Activated CD8-positive, alpha-beta memory T cell treated with anti-CD3 and anti-CD28 coated beads for 1 hour (primary cell): ENCODE results near the gene CRPPA.

Source experiments
- DNase-seq, 2 donors: peaks; one replicate each; pipeline ENCODE4 v3.0.0-alpha.2; 2020; ENCODE audit warnings: low read depth in 1 of 2; ENCODE audit errors: extremely low read depth in 1 of 2

Gene CRPPA

GRCh38 chr7:16428182-16428581 is 6.8 kb upstream of the CRPPA start:
- no peak for DNase-seq

GRCh38 chr7:16423761-16424160 is 2.4 kb upstream of the CRPPA start:
- DNase-seq: no peak

GRCh38 chr7:16422917-16423316 is 1.6 kb upstream of the CRPPA start:
- DNase-seq: no peak

GRCh38 chr7:16422103-16422435 is 731 bp upstream of the CRPPA start:
- DNase-seq: no peak

GRCh38 chr7:16420649-16421332 is 547 bp downstream of the CRPPA start:
- peak; percentile 64 to 67 for DNase-seq

- DNase-seq: no peak
Measured at GRCh38 chr7:16420329-16420648, 1.0 kb downstream of the CRPPA start.

GRCh38 chr7:16419859-16420258 is 1.5 kb downstream of the CRPPA start:
- no peak for DNase-seq

GRCh38 chr7:16419126-16419525 is 2.2 kb downstream of the CRPPA start:
- no peak for DNase-seq

- DNase-seq: no peak
Measured at GRCh38 chr7:16417906-16418305, 3.4 kb downstream of the CRPPA start.

GRCh38 chr7:16416289-16417282 is 4.8 kb downstream of the CRPPA start:
- DNase-seq: no peak

- DNase-seq: no peak
Measured at GRCh38 chr7:16412274-16413254, 8.8 kb downstream of the CRPPA start.

- DNase-seq: no peak
Measured at GRCh38 chr7:16411391-16411790, 9.9 kb downstream of the CRPPA start.

- no peak for DNase-seq
Measured at GRCh38 chr7:16409777-16410176, 11.6 kb downstream of the CRPPA start.

- no peak for DNase-seq
Measured at GRCh38 chr7:16404636-16405035, 16.7 kb downstream of the CRPPA start.

GRCh38 chr7:16403475-16403874 is 17.9 kb downstream of the CRPPA start:
- no peak for DNase-seq

GRCh38 chr7:16402940-16403339 is 18.4 kb downstream of the CRPPA start:
- no peak for DNase-seq

GRCh38 chr7:16402091-16402490 is 19.2 kb downstream of the CRPPA start:
- no peak for DNase-seq

- DNase-seq: no peak
Measured at GRCh38 chr7:16400893-16401275, 20.5 kb downstream of the CRPPA start.

GRCh38 chr7:16399916-16400892 is 21.1 kb downstream of the CRPPA start:
- DNase-seq: no peak

- DNase-seq: no peak
Measured at GRCh38 chr7:16399265-16399831, 22.0 kb downstream of the CRPPA start.
